Fibroblast of lung (primary cell): ENCODE measurements around the gene ADGRV1. TPM values are rescaled to one million over a fixed set of nuclear protein-coding genes. Genes with fewer than 3 reads are reported as not detected.

Experiments used
- DNase-seq, 2 donors: peaks; one replicate each; pipeline versions ENCODE4 v3.0.0 to v3.0.0-alpha.2; 2010; ENCODE audit warnings: low read depth in 2 of 2
- H2AFZ ChIP-seq: 2 replicates; pipeline ENCODE4 v1.5.1; 2012; ENCODE audit warnings: low read length, control low read depth, inconsistent platforms
- H3K27ac ChIP-seq: 2 replicates; pipeline ENCODE4 v1.5.1; 2011; ENCODE audit warnings: low read length, control low read depth; ENCODE audit not compliant: insufficient read depth
- H3K27me3 ChIP-seq: 2 replicates; pipeline ENCODE4 v1.5.1; 2011; ENCODE audit warnings: mild to moderate bottlenecking, low read length; ENCODE audit not compliant: control insufficient read depth, insufficient read depth
- H3K36me3 ChIP-seq: 2 replicates; pipeline ENCODE4 v1.5.1; 2011; ENCODE audit warnings: low read length; ENCODE audit not compliant: control insufficient read depth, insufficient read depth
- H3K4me1 ChIP-seq: 2 replicates; pipeline ENCODE4 v1.5.1; 2011; ENCODE audit warnings: low read length; ENCODE audit not compliant: control insufficient read depth, insufficient read depth; ENCODE audit errors: extremely low read depth
- H3K4me2 ChIP-seq: 2 replicates; pipeline ENCODE4 v1.5.1; 2011; ENCODE audit warnings: low read length, control low read depth; ENCODE audit not compliant: insufficient read depth; ENCODE audit errors: extremely low read depth
- H3K4me3 ChIP-seq, 4 experiments: fragments of 200-600 bp in 1 of 4; sonication (generic) in 1 of 4; replicated peaks in 1 of 4; 2 replicates each; pipeline ENCODE4 v1.5.1; 2011 to 2016; ENCODE audit warnings: low read length in 4 of 4, low read depth in 3 of 4, mild to moderate bottlenecking in 3 of 4, control low read depth in 2 of 4, inconsistent platforms in 1 of 4, mixed read lengths in 1 of 4; ENCODE audit not compliant: insufficient read depth in 1 of 4; ENCODE audit errors: control extremely low read depth in 1 of 4
- H3K79me2 ChIP-seq: 2 replicates; pipeline ENCODE4 v1.5.1; 2012; ENCODE audit warnings: mild to moderate bottlenecking, low read length, inconsistent platforms; ENCODE audit not compliant: control insufficient read depth, insufficient read depth
- H3K9ac ChIP-seq: 2 replicates; pipeline ENCODE4 v1.5.1; 2011; ENCODE audit warnings: mild to moderate bottlenecking, low read length, control low read depth; ENCODE audit not compliant: insufficient read depth
- H3K9me3 ChIP-seq: 2 replicates; pipeline ENCODE4 v1.5.1; 2012; ENCODE audit warnings: low read depth, low read length; ENCODE audit not compliant: control insufficient read depth, insufficient read depth
- H4K20me1 ChIP-seq: 2 replicates; pipeline ENCODE4 v1.5.1; 2011; ENCODE audit warnings: low read length; ENCODE audit not compliant: control insufficient read depth, insufficient read depth; ENCODE audit errors: extremely low read depth
- EZH2 ChIP-seq: IDR thresholded peaks from 2 replicates; pipeline ENCODE4 v1.5.1; 2012; ENCODE audit warnings: low read length, control low read depth, mild to moderate bottlenecking; ENCODE audit errors: missing control alignments
- polyA plus RNA-seq, 2 donors: library from polyadenylated mRNA; depleted of rRNA in 1 of 2; stranded (reverse) in 1 of 2; unstranded in 1 of 2; fragments of >200 nt; gene quantifications; 2 replicates each; pipeline ENCODE4 v1.2.1, GENCODE V29; 2011 to 2012; ENCODE audit warnings: missing spikeins in 1 of 2
- total RNA-seq: library from RNA; depleted of rRNA; stranded (reverse); fragments of >200 nt; gene quantifications from 2 replicates; pipeline ENCODE4 v1.2.1, GENCODE V29; 2014
- TF ChIP-seq, protein P1 (sequence below), 2 donors: IDR thresholded peaks in 1 of 2; conservative IDR thresholded peaks in 1 of 2; 1 replicate in 1 of 2; 2 replicates in 1 of 2; pipeline ENCODE4 v1.5.1; 2011 to 2012; ENCODE audit warnings: low read length in 2 of 2, control low read depth in 1 of 2, inconsistent platforms in 1 of 2, low read depth in 1 of 2, mild to moderate bottlenecking in 1 of 2

Gene ADGRV1
- total and polyA plus RNA-seq, 2 donors (not counting 1 experiment from before 2014, with no cell fraction given): 0.15 to 0.17 TPM

- Histone ChIP-seq H3K36me3 (no peaks in the 10 kb centered on the region), H4K20me1 (no peaks in the 10 kb centered on the region), H3K27me3 (no peaks in the 10 kb centered on the region), H2AFZ (no peak overlapping the region), H3K4me1 (peaks cover 2% of the 10 kb centered on the region), H3K4me3 (no peak overlapping the region), H3K79me2 (no peaks in the 10 kb centered on the region), H3K9ac (no peak overlapping the region), H3K9me3 (no peaks in the 10 kb centered on the region), H3K27ac (no peak overlapping the region), H3K4me2 (no peak overlapping the region)
- peak; percentile 19 to 67 for DNase-seq
- TF ChIP-seq, protein P1, sequence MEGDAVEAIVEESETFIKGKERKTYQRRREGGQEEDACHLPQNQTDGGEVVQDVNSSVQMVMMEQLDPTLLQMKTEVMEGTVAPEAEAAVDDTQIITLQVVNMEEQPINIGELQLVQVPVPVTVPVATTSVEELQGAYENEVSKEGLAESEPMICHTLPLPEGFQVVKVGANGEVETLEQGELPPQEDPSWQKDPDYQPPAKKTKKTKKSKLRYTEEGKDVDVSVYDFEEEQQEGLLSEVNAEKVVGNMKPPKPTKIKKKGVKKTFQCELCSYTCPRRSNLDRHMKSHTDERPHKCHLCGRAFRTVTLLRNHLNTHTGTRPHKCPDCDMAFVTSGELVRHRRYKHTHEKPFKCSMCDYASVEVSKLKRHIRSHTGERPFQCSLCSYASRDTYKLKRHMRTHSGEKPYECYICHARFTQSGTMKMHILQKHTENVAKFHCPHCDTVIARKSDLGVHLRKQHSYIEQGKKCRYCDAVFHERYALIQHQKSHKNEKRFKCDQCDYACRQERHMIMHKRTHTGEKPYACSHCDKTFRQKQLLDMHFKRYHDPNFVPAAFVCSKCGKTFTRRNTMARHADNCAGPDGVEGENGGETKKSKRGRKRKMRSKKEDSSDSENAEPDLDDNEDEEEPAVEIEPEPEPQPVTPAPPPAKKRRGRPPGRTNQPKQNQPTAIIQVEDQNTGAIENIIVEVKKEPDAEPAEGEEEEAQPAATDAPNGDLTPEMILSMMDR (conservative IDR thresholded peaks at IDR 0.05 in 1 of 2, IDR thresholded peaks at IDR 0.05 in 1 of 2; ENCODE audit: low read depth in 1 of 2, low read length in 2 of 2): no peak
- TF ChIP-seq EZH2: no peak
Observed at GRCh38 chr5:90983711-90984124, 425.1 kb downstream of the ADGRV1 start.

GRCh38 chr5:90985341-90985740 lies 426.7 kb downstream of the ADGRV1 start:
- Histone ChIP-seq H4K20me1 (no peaks in the 10 kb centered on the region), H3K4me2 (no peak overlapping the region)

DNA sequence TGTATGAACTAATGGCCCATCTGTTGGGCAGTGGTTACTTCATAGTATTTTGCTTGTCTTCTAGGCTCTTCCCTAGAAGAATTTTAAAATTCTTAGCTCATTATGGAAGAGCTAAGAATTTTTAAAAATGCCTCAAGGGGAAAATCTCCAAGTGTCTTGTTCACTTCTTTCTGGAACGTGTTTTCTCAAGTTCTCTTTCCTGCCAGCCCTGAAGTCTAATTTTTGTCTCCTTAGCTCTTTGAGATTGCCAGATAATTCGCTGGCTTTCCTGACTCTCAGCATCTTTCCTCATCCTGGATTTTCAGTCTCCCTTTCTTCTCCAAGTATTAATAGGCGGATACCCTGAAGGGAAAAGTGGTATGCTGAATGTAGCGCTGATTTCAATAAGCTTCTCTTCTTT lies 429.1 kb downstream of the ADGRV1 start:
- no peak for TF ChIP-seq EZH2
- TF ChIP-seq, protein P1 (conservative IDR thresholded peaks at IDR 0.05 in 1 of 2, IDR thresholded peaks at IDR 0.05 in 1 of 2; ENCODE audit: low read depth in 1 of 2, low read length in 2 of 2): no peak
- Histone ChIP-seq H3K4me3 (no peak overlapping the region), H3K36me3 (no peaks in the 10 kb centered on the region), H3K27ac (no peak overlapping the region), H3K27me3 (no peaks in the 10 kb centered on the region), H3K4me1 (peaks cover 2% of the 10 kb centered on the region), H3K9ac (no peak overlapping the region), H3K9me3 (no peaks in the 10 kb centered on the region), H4K20me1 (no peaks in the 10 kb centered on the region), H3K79me2 (no peaks in the 10 kb centered on the region), H3K4me2 (no peak overlapping the region), H2AFZ (no peak overlapping the region)
- no peak for DNase-seq

More at GRCh38 chr5:90985341-90985740, 426.7 kb downstream of the ADGRV1 start:
- Histone ChIP-seq H3K27ac (no peak overlapping the region), H3K9me3 (no peaks in the 10 kb centered on the region), H3K4me1 (peaks cover 2% of the 10 kb centered on the region), H3K36me3 (no peaks in the 10 kb centered on the region), H3K9ac (no peak overlapping the region), H2AFZ (no peak overlapping the region), H3K27me3 (no peaks in the 10 kb centered on the region), H3K79me2 (no peaks in the 10 kb centered on the region), H3K4me3 (no peak overlapping the region)
- DNase-seq: peak in 1 of 2 donors; percentile 7
- TF ChIP-seq EZH2: no peak
- TF ChIP-seq, protein P1 (conservative IDR thresholded peaks at IDR 0.05 in 1 of 2, IDR thresholded peaks at IDR 0.05 in 1 of 2; ENCODE audit: low read depth in 1 of 2, low read length in 2 of 2): no peak
